Nephron (organoid): ENCODE data around the gene ENSA.
A peak's percentile ranks its signal among the peaks of the same experiment; 100 is the strongest.

ENCODE experiments used
- H3K27ac Mint-ChIP-seq, 3 experiments: 2 replicates each; pipeline ENCODE4 v1.8.0; 2020; ENCODE audit warnings: mixed read lengths in 3 of 3, mild to moderate bottlenecking in 2 of 3, moderate library complexity in 1 of 3
- H3K27me3 Mint-ChIP-seq: 2 replicates; pipeline ENCODE4 v1.8.0; 2021; ENCODE audit warnings: low read depth, mild to moderate bottlenecking, moderate library complexity, mixed read lengths
- H3K36me3 Mint-ChIP-seq: 2 replicates; pipeline ENCODE4 v1.8.0; 2020; ENCODE audit warnings: low read depth, mixed read lengths
- H3K4me1 Mint-ChIP-seq: 2 replicates; pipeline ENCODE4 v1.8.0; 2020; ENCODE audit warnings: mixed read lengths
- H3K4me3 Mint-ChIP-seq, 3 experiments: 2 replicates each; pipeline ENCODE4 v1.8.0; 2020; ENCODE audit warnings: mild to moderate bottlenecking in 3 of 3, mixed read lengths in 3 of 3, moderate library complexity in 2 of 3
- H3K9me3 Mint-ChIP-seq: 2 replicates; pipeline ENCODE4 v1.8.0; 2020; ENCODE audit warnings: mixed read lengths
- CTCF ChIP-seq, 3 experiments: fragments of 200-600 bp; sonication (generic); IDR thresholded peaks; one replicate each; pipeline ENCODE4 v1.5.0; 2021; ENCODE audit warnings: antibody characterized with exemption in 3 of 3; ENCODE audit not compliant: unreplicated experiment in 3 of 3

Gene ENSA

GRCh38 chr1:150621497-150622302 lies 7.7 kb downstream of the ENSA start:
- H3K4me1 Mint-ChIP-seq: peaks cover 13% of the 10 kb centered on the region
- H3K27ac Mint-ChIP-seq: peak overlapping the region in 2 of 3 experiments; percentile 25 to 35

GRCh38 chr1:150620919-150621318 lies 8.5 kb downstream of the ENSA start:
- H3K36me3 Mint-ChIP-seq: peaks cover 73% of the 10 kb centered on the region
- H3K4me1 Mint-ChIP-seq: peaks cover 13% of the 10 kb centered on the region
- no peak overlapping the region for H3K27ac Mint-ChIP-seq
- H3K27me3 Mint-ChIP-seq: no peaks in the 10 kb centered on the region
- TF ChIP-seq CTCF (IDR thresholded peaks at IDR 0.05; ENCODE audit: unreplicated experiment in 3 of 3): no peak
- H3K9me3 Mint-ChIP-seq: no peaks in the 10 kb centered on the region
- no peak overlapping the region for H3K4me3 Mint-ChIP-seq

More at GRCh38 chr1:150621497-150622302, 7.7 kb downstream of the ENSA start:
- Mint-ChIP-seq H3K9me3 (no peaks in the 10 kb centered on the region), H3K27me3 (no peaks in the 10 kb centered on the region), H3K36me3 (peaks cover 71% of the 10 kb centered on the region), H3K4me3 (no peak overlapping the region)
- peak; percentile 57 to 64 (median 61) for TF ChIP-seq CTCF (IDR thresholded peaks at IDR 0.05; ENCODE audit: unreplicated experiment in 3 of 3)

GRCh38 chr1:150619576-150620509 lies 9.6 kb downstream of the ENSA start:
- Mint-ChIP-seq H3K27me3 (no peaks in the 10 kb centered on the region), H3K27ac (peak overlapping the region; percentile 27 to 41 (median 41)), H3K36me3 (peaks cover 73% of the 10 kb centered on the region), H3K9me3 (no peaks in the 10 kb centered on the region), H3K4me3 (no peak overlapping the region), H3K4me1 (peaks cover 13% of the 10 kb centered on the region)
- TF ChIP-seq CTCF (IDR thresholded peaks at IDR 0.05; ENCODE audit: unreplicated experiment in 3 of 3): no peak

GRCh38 chr1:150615346-150616201 lies 13.8 kb downstream of the ENSA start:
- peaks cover 13% of the 10 kb centered on the region for H3K4me1 Mint-ChIP-seq
- no peak for TF ChIP-seq CTCF (IDR thresholded peaks at IDR 0.05; ENCODE audit: unreplicated experiment in 3 of 3)
- no peak overlapping the region for H3K4me3 Mint-ChIP-seq
- H3K9me3 Mint-ChIP-seq: no peaks in the 10 kb centered on the region
- H3K27me3 Mint-ChIP-seq: no peaks in the 10 kb centered on the region
- peak overlapping the region in 2 of 3 experiments; percentile 21 to 51 for H3K27ac Mint-ChIP-seq
- H3K36me3 Mint-ChIP-seq: peaks cover 58% of the 10 kb centered on the region

- TF ChIP-seq CTCF (IDR thresholded peaks at IDR 0.05; ENCODE audit: unreplicated experiment in 3 of 3): no peak
- Mint-ChIP-seq H3K4me1 (peaks cover 5% of the 10 kb centered on the region), H3K36me3 (peaks cover 44% of the 10 kb centered on the region), H3K9me3 (no peaks in the 10 kb centered on the region), H3K27me3 (no peaks in the 10 kb centered on the region), H3K27ac (peak overlapping the region in 1 of 3 experiments; percentile 25), H3K4me3 (no peak overlapping the region)
These were observed 16.1 kb downstream of the ENSA start for GRCh38 chr1:150613061-150613920.
